Naive thymus-derived CD4-positive, alpha-beta T cell (primary cell): ENCODE data around the gene ARSA. TPM values are rescaled to one million over a fixed set of nuclear protein-coding genes. Genes with fewer than 3 reads are reported as not detected.

Source experiments
- ATAC-seq: fragments of 150-1000 bp; cut with Tn5 transposase; 2 replicates; pipeline ENCODE4 v1.10.0; 2021; ENCODE audit warnings: mild to moderate bottlenecking, moderate library complexity
- CTCF ChIA-PET: fragments of 350-600 bp; sonication (Branson Sonifier 250); formaldehyde crosslinking; loops from one replicate; lab custom pipeline; 2021; ENCODE audit warnings: antibody characterized with exemption; lab: Charles Lee
- POLR2A ChIA-PET: fragments of 350-600 bp; sonication (Branson Sonifier 250); formaldehyde crosslinking; loops from one replicate; lab custom pipeline; 2021; ENCODE audit warnings: antibody characterized with exemption, inconsistent platforms; lab: Charles Lee
- DNase-seq, 9 donors: peaks; one replicate each; pipeline versions ENCODE4 v3.0.0 to v3.0.0-alpha.2; 2020 to 2022; ENCODE audit warnings: mixed read lengths in 1 of 9
- H3K27ac ChIP-seq: one replicate; pipeline ENCODE4 v1.7.0; 2013; ENCODE audit warnings: mild to moderate bottlenecking, low read depth, low read length, moderate library complexity
- H3K27me3 ChIP-seq, 2 donors: one replicate each; pipeline ENCODE4 v1.7.0; 2013; ENCODE audit warnings: low read length in 2 of 2, mild to moderate bottlenecking in 2 of 2, moderate library complexity in 2 of 2; ENCODE audit not compliant: control insufficient read depth in 2 of 2, insufficient read depth in 2 of 2
- H3K36me3 ChIP-seq, 3 experiments: 1 replicate in 2 of 3; 2 replicates in 1 of 3; pipeline ENCODE4 v1.7.0; 2013; ENCODE audit warnings: low read length in 3 of 3, mild to moderate bottlenecking in 3 of 3, moderate library complexity in 1 of 3; ENCODE audit not compliant: insufficient read depth in 3 of 3, control insufficient read depth in 2 of 3
- H3K4me1 ChIP-seq, 2 donors: one replicate each; pipeline ENCODE4 v1.7.0; 2013; ENCODE audit warnings: low read length in 2 of 2, mild to moderate bottlenecking in 2 of 2, moderate library complexity in 1 of 2; ENCODE audit not compliant: control insufficient read depth in 2 of 2, insufficient read depth in 2 of 2
- H3K4me3 ChIP-seq: 2 replicates; pipeline ENCODE4 v1.7.0; 2013; ENCODE audit warnings: mild to moderate bottlenecking, low read length
- H3K9me3 ChIP-seq, 3 experiments: 1 replicate in 2 of 3; 2 replicates in 1 of 3; pipeline ENCODE4 v1.7.0; 2013; ENCODE audit warnings: low read length in 3 of 3; ENCODE audit not compliant: control insufficient read depth in 2 of 3
- H3K27ac Mint-ChIP-seq, 9 donors: one replicate each; pipeline ENCODE4 v1.8.0; 2020 to 2022; ENCODE audit warnings: mixed read lengths in 9 of 9, mild to moderate bottlenecking in 8 of 9, moderate library complexity in 5 of 9, inconsistent platforms in 2 of 9
- H3K27me3 Mint-ChIP-seq, 5 donors: one replicate each; pipeline ENCODE4 v1.8.0; 2021 to 2022; ENCODE audit warnings: mixed read lengths in 5 of 5, mild to moderate bottlenecking in 1 of 5
- H3K36me3 Mint-ChIP-seq, 5 donors: one replicate each; pipeline ENCODE4 v1.8.0; 2020 to 2022; ENCODE audit warnings: mixed read lengths in 5 of 5, mild to moderate bottlenecking in 3 of 5, inconsistent platforms in 1 of 5
- H3K4me1 Mint-ChIP-seq, 7 donors: one replicate each; pipeline ENCODE4 v1.8.0; 2020 to 2022; ENCODE audit warnings: mixed read lengths in 7 of 7, mild to moderate bottlenecking in 3 of 7, inconsistent platforms in 1 of 7
- H3K4me3 Mint-ChIP-seq, 10 donors: one replicate each; pipeline ENCODE4 v1.8.0; 2020 to 2022; ENCODE audit warnings: mild to moderate bottlenecking in 10 of 10, mixed read lengths in 10 of 10, moderate library complexity in 6 of 10, inconsistent platforms in 2 of 10
- H3K9me3 Mint-ChIP-seq, 11 donors: one replicate each; pipeline ENCODE4 v1.8.0; 2020 to 2022; ENCODE audit warnings: mixed read lengths in 11 of 11, mild to moderate bottlenecking in 4 of 11, inconsistent platforms in 1 of 11, moderate library complexity in 1 of 11
- intact Hi-C, 2 donors: fragments of 100-400 bp; cut with micrococcal nuclease; formaldehyde crosslinking; loops; one replicate each; pipeline ENCODE4 v1.15.1; 2023
- polyA plus RNA-seq, 2 donors: library from polyadenylated mRNA; unstranded; fragments of 300-500 nt; fragmentation: Illumina TruSeq; gene quantifications; one replicate each; pipeline ENCODE4 v1.2.3, GENCODE V29; 2021
- total RNA-seq, 6 experiments: library from RNA in 5 of 6; stranded (reverse) in 5 of 6; gene quantifications; 1 replicate in 5 of 6; 2 replicates in 1 of 6; pipeline ENCODE4 v1.2.3 and lab custom pipeline; 2021 to 2026

ARSA gene
- total and polyA plus RNA-seq, 7 experiments from 2014 or later, result 7.1 to 96.3 (median 64.3) TPM

DNA sequence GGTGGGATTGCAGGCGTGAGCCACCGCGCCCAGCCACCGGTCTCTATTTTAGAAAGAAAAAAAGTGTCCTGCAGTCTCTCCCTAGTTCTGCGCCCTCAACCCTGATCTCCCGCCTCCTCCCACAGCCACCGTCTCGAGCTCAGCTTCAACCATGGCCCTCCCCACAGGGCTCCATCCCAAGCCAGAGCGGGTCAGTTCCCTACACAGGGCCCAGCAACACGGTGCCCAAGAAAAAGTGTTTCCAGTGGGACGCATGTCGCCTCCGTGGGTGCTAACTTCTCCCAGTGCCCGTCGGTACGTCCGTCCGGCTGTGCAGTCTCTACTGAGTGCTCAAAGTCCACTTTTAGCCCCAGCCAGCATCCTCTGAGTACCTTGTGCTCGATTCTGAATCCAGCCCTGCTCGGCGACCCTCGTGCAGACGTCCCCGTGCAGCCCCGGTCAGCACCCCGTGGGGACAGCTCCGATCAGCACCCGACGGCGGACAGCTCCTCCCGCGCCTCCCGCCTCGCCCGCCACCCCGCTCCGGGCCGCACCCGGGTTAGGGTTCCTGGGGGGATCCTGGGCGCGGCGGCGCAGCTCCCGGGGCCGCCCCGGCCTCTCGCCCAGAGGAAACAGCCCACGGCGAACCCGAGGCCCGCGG, 28.0 kb downstream of the ARSA start:
- Mint-ChIP-seq H3K4me3 (peak overlapping the region; percentile 19 to 79 (median 54)), H3K36me3 (peaks cover 4 to 24% (median 14%) of the 10 kb centered on the region in 5 donors), H3K9me3 (peaks cover 0 to 6% (median 0%) of the 10 kb centered on the region in 11 donors), H3K27ac (no peak overlapping the region), H3K27me3 (peaks cover 19 to 51% (median 28%) of the 10 kb centered on the region in 5 donors), H3K4me1 (peaks cover 6 to 18% (median 12%) of the 10 kb centered on the region in 7 donors)
- intact Hi-C loops, result loop anchor here in 1 of 2 donors (1.0 kb wide), 2 partner anchors 17 to 38 kb away; partner anchors contain the start of gene SYCE3
- H3K9me3 ChIP-seq, result no peaks in the 10 kb centered on the region
- H3K4me1 ChIP-seq, result peaks cover 0 to 4% of the 10 kb centered on the region in 2 donors
- peak; percentile 43 to 81 (median 66) for DNase-seq
- ATAC-seq, result peak; percentile 89
- CTCF ChIA-PET, result no interaction called here
- H3K4me3 ChIP-seq, result no peak overlapping the region
- no peaks in the 10 kb centered on the region for H3K36me3 ChIP-seq
- H3K27me3 ChIP-seq, result peaks cover 5 to 6% of the 10 kb centered on the region in 2 donors
- no peak overlapping the region for H3K27ac ChIP-seq
- POLR2A ChIA-PET, result interaction anchor here (1.0 kb wide), 2 partner anchors 18 to 20 kb away, joined by 3 read pairs; no protein-coding TSS in a partner anchor

DNA sequence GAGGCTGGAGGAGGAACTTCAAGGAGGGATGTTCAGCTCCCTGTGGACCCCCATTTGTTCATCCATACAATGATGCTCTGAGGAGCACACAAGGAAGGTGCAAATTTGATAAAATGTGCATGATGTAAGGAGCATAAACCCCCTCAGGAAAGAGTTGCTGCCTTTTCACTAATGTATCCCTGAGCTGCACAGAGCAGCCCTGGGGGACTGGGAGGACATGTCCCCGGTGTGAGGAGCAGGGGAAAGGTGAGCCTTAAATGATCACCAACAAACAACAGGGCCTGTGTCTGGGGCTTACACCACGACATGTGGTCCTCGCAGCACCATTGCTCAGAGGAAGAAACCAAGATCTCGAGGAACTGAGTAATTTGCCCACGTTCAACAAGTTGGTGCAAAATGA, 30.9 kb downstream of the ARSA start:
- ChIA-PET CTCF (no interaction called here), POLR2A (no interaction called here)
- Mint-ChIP-seq H3K27ac (no peak overlapping the region), H3K36me3 (peaks cover 4 to 25% (median 14%) of the 10 kb centered on the region in 5 donors), H3K27me3 (peaks cover 7 to 40% (median 15%) of the 10 kb centered on the region in 5 donors), H3K4me1 (peaks cover 4 to 12% (median 6%) of the 10 kb centered on the region in 7 donors), H3K9me3 (peaks cover 0 to 3% (median 0%) of the 10 kb centered on the region in 11 donors), H3K4me3 (peak overlapping the region in 1 of 10 donors; percentile 19)
- DNase-seq (no peak), ATAC-seq (no peak)
- H3K27me3 ChIP-seq, result peaks cover 3 to 5% of the 10 kb centered on the region in 2 donors
- no peaks in the 10 kb centered on the region for H3K36me3 ChIP-seq
- H3K4me3 ChIP-seq, result no peak overlapping the region
- H3K27ac ChIP-seq, result no peak overlapping the region
- H3K4me1 ChIP-seq, result peaks cover 0 to 4% of the 10 kb centered on the region in 2 donors
- H3K9me3 ChIP-seq, result no peaks in the 10 kb centered on the region
- intact Hi-C loops, result no loop called here

DNA sequence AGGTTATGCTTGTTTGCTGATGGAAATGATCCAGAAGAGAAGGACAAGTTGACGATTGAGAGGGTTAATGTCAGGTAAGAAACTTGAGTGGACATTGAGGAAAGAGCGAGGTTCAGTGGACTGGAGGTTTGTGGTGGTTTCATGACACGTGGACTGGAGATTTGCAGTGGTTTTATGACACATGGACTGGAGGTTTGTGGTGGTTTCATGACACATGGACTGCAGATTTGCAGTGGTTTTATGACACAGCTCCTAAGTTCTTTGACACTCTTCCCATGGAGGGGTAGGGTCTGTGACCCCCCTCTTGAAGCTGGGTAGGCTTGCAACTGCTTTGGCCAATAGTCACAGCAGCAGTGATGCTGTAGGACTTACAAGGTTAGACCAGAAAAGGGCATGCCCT, 32.8 kb downstream of the ARSA start:
- no peak overlapping the region for H3K27ac ChIP-seq
- H3K4me1 Mint-ChIP-seq, result peaks cover 0 to 5% (median 3%) of the 10 kb centered on the region in 7 donors
- ChIA-PET CTCF (no interaction called here), POLR2A (interaction anchor here (1.0 kb wide), 1 partner anchor 12 kb away, joined by 3 read pairs; no protein-coding TSS in a partner anchor)
- DNase-seq (no peak), ATAC-seq (no peak)
- intact Hi-C loops, result no loop called here
- H3K27ac Mint-ChIP-seq, result no peak overlapping the region
- H3K4me3 ChIP-seq, result no peak overlapping the region
- peaks cover 1 to 33% (median 14%) of the 10 kb centered on the region in 5 donors for H3K36me3 Mint-ChIP-seq
- no peaks in the 10 kb centered on the region for H3K9me3 ChIP-seq
- H3K27me3 ChIP-seq, result peaks cover 3 to 5% of the 10 kb centered on the region in 2 donors
- H3K4me3 Mint-ChIP-seq, result no peak overlapping the region
- peaks cover 0 to 3% (median 0%) of the 10 kb centered on the region in 11 donors for H3K9me3 Mint-ChIP-seq
- no peaks in the 10 kb centered on the region for H3K36me3 ChIP-seq
- H3K4me1 ChIP-seq, result peaks cover 0 to 4% of the 10 kb centered on the region in 2 donors
- peaks cover 0 to 39% (median 6%) of the 10 kb centered on the region in 5 donors for H3K27me3 Mint-ChIP-seq

DNA sequence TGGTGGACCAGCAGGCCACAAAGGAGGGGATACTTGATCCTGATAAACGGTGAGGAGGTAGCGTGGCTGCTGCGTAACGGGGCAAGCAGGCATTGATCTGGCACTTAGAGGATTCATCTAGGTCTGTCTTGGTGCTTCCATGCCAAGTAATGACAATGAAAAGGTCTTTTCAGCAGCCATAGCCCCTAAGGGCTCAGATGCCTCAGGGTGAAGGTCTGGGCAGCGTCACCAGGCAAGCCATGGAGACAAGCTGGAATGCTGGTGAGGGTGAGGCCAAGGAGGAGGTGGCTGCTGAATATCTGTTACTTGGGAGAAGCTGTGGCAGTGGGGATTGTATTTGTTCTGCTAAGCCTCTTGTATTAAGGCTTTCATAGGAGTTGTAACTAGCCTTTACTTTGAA, 40.5 kb downstream of the ARSA start:
- Mint-ChIP-seq H3K4me1 (peaks cover 0 to 16% (median 8%) of the 10 kb centered on the region in 7 donors), H3K27ac (no peak overlapping the region), H3K4me3 (no peak overlapping the region), H3K27me3 (peaks cover 0 to 20% (median 0%) of the 10 kb centered on the region in 5 donors), H3K9me3 (peaks cover 0 to 3% (median 0%) of the 10 kb centered on the region in 11 donors), H3K36me3 (peaks cover 0 to 12% (median 2%) of the 10 kb centered on the region in 5 donors)
- ChIA-PET CTCF (interaction anchor here (1.4 kb wide), 1 partner anchor 62 kb away, joined by 3 read pairs; the partner anchor contains the start of gene SCO2), POLR2A (interaction anchor here (1.1 to 1.9 kb wide), 3 partner anchors 24 to 62 kb away, joined by 3 to 5 read pairs (median 4); partner anchors contain the start of genes SCO2 and SYCE3)
- Histone ChIP-seq H3K27me3 (no peaks in the 10 kb centered on the region), H3K4me3 (no peak overlapping the region), H3K4me1 (peaks cover 7 to 8% of the 10 kb centered on the region in 2 donors), H3K27ac (no peak overlapping the region), H3K9me3 (no peaks in the 10 kb centered on the region), H3K36me3 (peaks cover 0 to 2% (median 0%) of the 10 kb centered on the region in 3 experiments)
- ATAC-seq (no peak), DNase-seq (no peak)
- intact Hi-C loops, result loop anchor here in 1 of 2 donors (10.0 kb wide), 1 partner anchor 313 kb away; the partner anchor contains the start of gene MAPK11

DNA sequence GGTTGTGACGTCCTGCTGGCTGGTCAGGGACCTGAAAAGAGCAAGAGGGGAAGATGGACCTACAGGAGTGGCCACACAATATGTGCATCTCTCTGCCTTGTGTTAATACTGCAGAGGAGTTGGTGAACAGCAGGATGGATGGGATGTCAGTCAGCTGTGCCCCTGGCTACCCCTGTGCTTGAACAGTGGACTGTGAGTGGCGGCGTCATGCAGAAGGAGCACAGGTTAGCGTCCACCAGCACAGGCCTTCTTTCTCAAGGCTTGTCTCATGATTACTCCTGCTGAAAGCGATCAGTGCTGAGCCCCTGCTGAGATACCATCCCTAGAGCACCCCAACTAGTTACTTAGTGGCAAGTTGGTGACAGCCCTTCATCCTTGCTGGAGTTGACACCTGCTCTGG, 41.5 kb downstream of the ARSA start:
- H3K27me3 Mint-ChIP-seq, result peaks cover 0 to 17% (median 0%) of the 10 kb centered on the region in 5 donors
- H3K27ac ChIP-seq, result no peak overlapping the region
- peaks cover 13 to 15% of the 10 kb centered on the region in 2 donors for H3K4me1 ChIP-seq
- H3K4me1 Mint-ChIP-seq, result peaks cover 0 to 22% (median 11%) of the 10 kb centered on the region in 7 donors
- H3K4me3 Mint-ChIP-seq, result no peak overlapping the region
- H3K36me3 Mint-ChIP-seq, result peaks cover 0 to 4% (median 0%) of the 10 kb centered on the region in 5 donors
- H3K9me3 ChIP-seq, result no peaks in the 10 kb centered on the region
- DNase-seq (no peak), ATAC-seq (no peak)
- H3K4me3 ChIP-seq, result no peak overlapping the region
- no peaks in the 10 kb centered on the region for H3K27me3 ChIP-seq
- peaks cover 0 to 3% (median 0%) of the 10 kb centered on the region in 11 donors for H3K9me3 Mint-ChIP-seq
- H3K36me3 ChIP-seq, result peaks cover 0 to 3% (median 0%) of the 10 kb centered on the region in 3 experiments
- intact Hi-C loops, result loop anchor here in 1 of 2 donors (10.0 kb wide), 1 partner anchor 312 kb away; the partner anchor contains the start of gene MAPK11
- ChIA-PET POLR2A (interaction anchor here (1.2 to 1.9 kb wide), 2 partner anchors 23 to 35 kb away, joined by 3 to 5 read pairs; partner anchors contain the start of gene SYCE3), CTCF (interaction anchor here (0.6 to 1.4 kb wide), 3 partner anchors 25 to 658 kb away, joined by 3 to 5 read pairs (median 3); partner anchors contain the start of gene SCO2)
- H3K27ac Mint-ChIP-seq, result no peak overlapping the region

DNA sequence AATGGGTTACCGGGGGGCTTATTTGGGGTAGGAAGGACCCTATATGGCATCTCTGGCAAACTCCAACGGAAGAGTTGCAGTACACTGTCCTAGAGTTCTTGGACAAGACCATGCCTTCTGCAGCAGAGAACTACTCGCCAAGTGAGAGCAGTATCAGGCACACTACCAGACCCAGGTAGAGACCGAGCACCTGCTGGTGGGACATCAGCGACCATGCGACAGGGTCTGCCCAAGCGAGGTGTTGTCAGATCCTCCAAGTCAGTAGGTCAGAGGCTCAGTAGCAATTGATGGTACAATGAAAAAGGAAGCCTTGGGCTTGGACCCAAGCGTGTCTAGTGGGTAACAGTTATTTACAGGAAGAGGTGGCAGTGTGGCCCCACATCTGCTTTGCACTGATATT, 42.2 kb downstream of the ARSA start:
- H3K27me3 ChIP-seq, result no peaks in the 10 kb centered on the region
- H3K27ac ChIP-seq, result no peak overlapping the region
- Mint-ChIP-seq H3K27me3 (peaks cover 0 to 14% (median 0%) of the 10 kb centered on the region in 5 donors), H3K27ac (no peak overlapping the region), H3K4me3 (peak overlapping the region in 1 of 10 donors; percentile 25), H3K4me1 (peaks cover 0 to 26% (median 11%) of the 10 kb centered on the region in 7 donors), H3K36me3 (peaks cover 0 to 5% (median 0%) of the 10 kb centered on the region in 5 donors), H3K9me3 (peaks cover 0 to 3% (median 0%) of the 10 kb centered on the region in 11 donors)
- POLR2A ChIA-PET, result interaction anchor here (0.6 to 0.9 kb wide), 2 partner anchors 35 to 135 kb away, joined by 3 read pairs; no protein-coding TSS in a partner anchor
- intact Hi-C loops, result loop anchor here in 1 of 2 donors (10.0 kb wide), 1 partner anchor 311 kb away; the partner anchor contains the start of gene MAPK11
- DNase-seq (no peak), ATAC-seq (no peak)
- H3K4me1 ChIP-seq, result peaks cover 16 to 18% of the 10 kb centered on the region in 2 donors
- CTCF ChIA-PET, result interaction anchor here (1.0 kb wide), 1 partner anchor 23 kb away, joined by 3 read pairs; no protein-coding TSS in a partner anchor
- no peak overlapping the region for H3K4me3 ChIP-seq
- no peaks in the 10 kb centered on the region for H3K9me3 ChIP-seq
- peaks cover 0 to 8% (median 0%) of the 10 kb centered on the region in 3 experiments for H3K36me3 ChIP-seq
